Prostate gland (tissue), 2 donors: ENCODE measurements around the gene ANKRD62.

ENCODE experiments used
- CTCF ChIP-seq, 4 experiments: fragments of 200-600 bp in 2 of 4; fragments of 450-650 bp in 2 of 4; sonication (generic) in 2 of 4; IDR thresholded peaks; 1 replicate in 3 of 4; 2 replicates in 1 of 4; pipeline ENCODE4 v1.5.1; 2016 to 2019; ENCODE audit warnings: antibody characterized with exemption in 4 of 4, mild to moderate bottlenecking in 2 of 4, moderate library complexity in 2 of 4
- POLR2A ChIP-seq: fragments of 450-650 bp; IDR thresholded peaks from one replicate; pipeline ENCODE4 v1.6.1; 2016; ENCODE audit warnings: antibody characterized with exemption, mild to moderate bottlenecking

GRCh38 chr18:12162786-12163185 lies 69.1 kb downstream of the ANKRD62 start:
- TF ChIP-seq CTCF (IDR thresholded peaks at IDR 0.05) (no peak), POLR2A (no peak)
